K562 (cell line): ENCODE results near the gene FOXJ3. TPM values are rescaled to one million over a fixed set of nuclear protein-coding genes. Genes with fewer than 3 reads are reported as not detected.

Experiments
- DIDO1 ChIP-seq: fragments of 450-650 bp; IDR thresholded peaks from 2 replicates; pipeline ENCODE4 v1.6.1; 2016; ENCODE audit warnings: low read depth, missing biosample characterization, missing genetic modification characterization
- FIP1L1 ChIP-seq: fragments of 200-400 bp; formaldehyde crosslinking; IDR thresholded peaks from 2 replicates; pipeline ENCODE4 v1.6.1; 2018; ENCODE audit warnings: mild to moderate bottlenecking, low read depth, low read length; ENCODE audit not compliant: poor library complexity, severe bottlenecking
- GMEB1 ChIP-seq: fragments of 250-450 bp; sonication (Bioruptor Pico); IDR thresholded peaks from 2 replicates; pipeline ENCODE4 v1.4.0; 2020; ENCODE audit warnings: mild to moderate bottlenecking
- KDM2B ChIP-seq: fragments of 250-450 bp; sonication (Bioruptor Pico); IDR thresholded peaks from 2 replicates; pipeline ENCODE4 v1.8.0; 2021; ENCODE audit warnings: mild to moderate bottlenecking, moderate library complexity
- POLR2AphosphoS2 ChIP-seq: IDR thresholded peaks from 2 replicates; pipeline ENCODE4 v1.6.1; 2012; ENCODE audit warnings: low read length, improper control_type of control experiment
- PTBP1 ChIP-seq: fragments of 200-400 bp; formaldehyde crosslinking; IDR thresholded peaks from 2 replicates; pipeline ENCODE4 v1.6.1; 2017; ENCODE audit warnings: low read depth, low read length
- SAFB ChIP-seq: fragments of 200-400 bp; formaldehyde crosslinking; IDR thresholded peaks from 2 replicates; pipeline ENCODE4 v1.6.1; 2017; ENCODE audit warnings: low read depth, low read length, borderline replicate concordance
- SMAD1 ChIP-seq: fragments of 150-350 bp; IDR thresholded peaks from 2 replicates; pipeline ENCODE4 v1.6.1; 2014; ENCODE audit warnings: low read length, low read depth; ENCODE audit not compliant: partially characterized antibody
- TAF1 ChIP-seq: IDR thresholded peaks from 2 replicates; pipeline ENCODE4 v1.6.1; 2011; ENCODE audit warnings: mild to moderate bottlenecking, low read length, moderate library complexity; ENCODE audit not compliant: insufficient read depth, control insufficient read depth, severe bottlenecking; ENCODE audit errors: extremely low read depth
- ZNF121 ChIP-seq: sonication (generic); formaldehyde crosslinking; conservative IDR thresholded peaks from 2 replicates; pipeline ENCODE4 v1.8.0; 2022; ENCODE audit warnings: missing genetic modification reagents
- polyA plus RNA-seq, 8 experiments: library from polyadenylated mRNA; depleted of rRNA in 4 of 8; stranded (reverse) in 5 of 8; unstranded in 3 of 8; fragments of >200 nt; fragmentation: Nextera tagmentation in 2 of 8; fragmentation: Illumina TruSeq in 1 of 8; extraction: Ambion mirVana in 2 of 8; extraction: Trizol in 1 of 8; gene quantifications; 2 replicates each; pipeline versions ENCODE4 v1.2.1 to v1.2.3, GENCODE V29; 2011 to 2014; ENCODE audit warnings: inconsistent platforms in 1 of 8, missing spikeins in 1 of 8
- total RNA-seq, 7 experiments: library from RNA; depleted of rRNA in 6 of 7; stranded (reverse); fragments of >200 nt in 6 of 7; fragmentation: Illumina TruSeq in 2 of 7; extraction: Trizol in 2 of 7; gene quantifications; 2 replicates each; pipeline versions ENCODE4 v1.2.1 to v1.2.3, GENCODE V29; 2011 to 2021; ENCODE audit warnings: low replicate concordance in 1 of 7
- TF ChIP-seq, protein P1 (sequence below): sonication (generic); IDR thresholded peaks from 2 replicates; pipeline ENCODE4 v1.6.1; 2016
- TF ChIP-seq, protein P2 (sequence below), 2 experiments: fragments of 450-650 bp; formaldehyde crosslinking in 1 of 2; IDR thresholded peaks; 2 replicates each; pipeline versions ENCODE4 v1.4.0 to v1.6.1; 2014 to 2020; ENCODE audit warnings: mild to moderate bottlenecking in 2 of 2, borderline replicate concordance in 1 of 2, low read depth in 1 of 2

Gene FOXJ3
- total and polyA plus RNA-seq, 9 of the 15 experiments (the other 6 are each of a cell fraction or from before 2014, with no cell fraction given), result 8.7 to 35.3 (median 23.4) TPM

GRCh38 chr1:42335050-42335808 is at the start of gene FOXJ3 (continued):
- TF ChIP-seq, protein P1, sequence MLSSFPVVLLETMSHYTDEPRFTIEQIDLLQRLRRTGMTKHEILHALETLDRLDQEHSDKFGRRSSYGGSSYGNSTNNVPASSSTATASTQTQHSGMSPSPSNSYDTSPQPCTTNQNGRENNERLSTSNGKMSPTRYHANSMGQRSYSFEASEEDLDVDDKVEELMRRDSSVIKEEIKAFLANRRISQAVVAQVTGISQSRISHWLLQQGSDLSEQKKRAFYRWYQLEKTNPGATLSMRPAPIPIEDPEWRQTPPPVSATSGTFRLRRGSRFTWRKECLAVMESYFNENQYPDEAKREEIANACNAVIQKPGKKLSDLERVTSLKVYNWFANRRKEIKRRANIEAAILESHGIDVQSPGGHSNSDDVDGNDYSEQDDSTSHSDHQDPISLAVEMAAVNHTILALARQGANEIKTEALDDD, result peak; percentile 32; the same call in 1 of the 2 replicates
- peak; percentile 98 for TF ChIP-seq TAF1
- TF ChIP-seq FIP1L1, result peak; percentile 95
- TF ChIP-seq DIDO1 (tag), result peak; percentile 89
- TF ChIP-seq, protein P2, sequence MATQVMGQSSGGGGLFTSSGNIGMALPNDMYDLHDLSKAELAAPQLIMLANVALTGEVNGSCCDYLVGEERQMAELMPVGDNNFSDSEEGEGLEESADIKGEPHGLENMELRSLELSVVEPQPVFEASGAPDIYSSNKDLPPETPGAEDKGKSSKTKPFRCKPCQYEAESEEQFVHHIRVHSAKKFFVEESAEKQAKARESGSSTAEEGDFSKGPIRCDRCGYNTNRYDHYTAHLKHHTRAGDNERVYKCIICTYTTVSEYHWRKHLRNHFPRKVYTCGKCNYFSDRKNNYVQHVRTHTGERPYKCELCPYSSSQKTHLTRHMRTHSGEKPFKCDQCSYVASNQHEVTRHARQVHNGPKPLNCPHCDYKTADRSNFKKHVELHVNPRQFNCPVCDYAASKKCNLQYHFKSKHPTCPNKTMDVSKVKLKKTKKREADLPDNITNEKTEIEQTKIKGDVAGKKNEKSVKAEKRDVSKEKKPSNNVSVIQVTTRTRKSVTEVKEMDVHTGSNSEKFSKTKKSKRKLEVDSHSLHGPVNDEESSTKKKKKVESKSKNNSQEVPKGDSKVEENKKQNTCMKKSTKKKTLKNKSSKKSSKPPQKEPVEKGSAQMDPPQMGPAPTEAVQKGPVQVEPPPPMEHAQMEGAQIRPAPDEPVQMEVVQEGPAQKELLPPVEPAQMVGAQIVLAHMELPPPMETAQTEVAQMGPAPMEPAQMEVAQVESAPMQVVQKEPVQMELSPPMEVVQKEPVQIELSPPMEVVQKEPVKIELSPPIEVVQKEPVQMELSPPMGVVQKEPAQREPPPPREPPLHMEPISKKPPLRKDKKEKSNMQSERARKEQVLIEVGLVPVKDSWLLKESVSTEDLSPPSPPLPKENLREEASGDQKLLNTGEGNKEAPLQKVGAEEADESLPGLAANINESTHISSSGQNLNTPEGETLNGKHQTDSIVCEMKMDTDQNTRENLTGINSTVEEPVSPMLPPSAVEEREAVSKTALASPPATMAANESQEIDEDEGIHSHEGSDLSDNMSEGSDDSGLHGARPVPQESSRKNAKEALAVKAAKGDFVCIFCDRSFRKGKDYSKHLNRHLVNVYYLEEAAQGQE (IDR thresholded peaks at IDR 0.05; ENCODE audit: borderline replicate concordance), result peak; percentile 67
- TF ChIP-seq, protein P2 (CRISPR knock-in tag; IDR thresholded peaks at IDR 0.05; ENCODE audit: low read depth), result no peak
- TF ChIP-seq SMAD1, result peak; percentile 80
- no peak for TF ChIP-seq ZNF121 (CRISPR knock-in tag)
- no peak for TF ChIP-seq SAFB
- TF ChIP-seq POLR2AphosphoS2, result no peak
- 0 out of 2 replicates have a peak, but pooled peaks have one; percentile 51 for TF ChIP-seq PTBP1
- TF ChIP-seq GMEB1 (CRISPR knock-in tag), result peak; percentile 100
- TF ChIP-seq KDM2B (CRISPR knock-in tag), result 0 out of 2 replicates have a peak, but pooled peaks have one; percentile 38
